Measurements from ENCODE around the gene USPL1.

Gene USPL1

GRCh38 chr13:30656178-30656577 lies 38.5 kb downstream of the USPL1 start:
- DNase-seq (ENCODE audit: low read depth in 2 of 3, low spot score in 1 of 3), result no peak

GRCh38 chr13:30659980-30660379 lies 42.3 kb downstream of the USPL1 start:
- DNase-seq (ENCODE audit: low read depth in 2 of 3, low spot score in 1 of 3), result no peak

- DNase-seq (ENCODE audit: low read depth in 2 of 3, low spot score in 1 of 3), result no peak
Measured at GRCh38 chr13:30660796-30661195, 43.1 kb downstream of the USPL1 start.

- no peak for DNase-seq (ENCODE audit: low read depth in 2 of 3, low spot score in 1 of 3)
Measured at GRCh38 chr13:30664689-30665275, 47.1 kb downstream of the USPL1 start.

GRCh38 chr13:30665638-30666037 lies 47.9 kb downstream of the USPL1 start:
- no peak for DNase-seq (ENCODE audit: low read depth in 2 of 3, low spot score in 1 of 3)

GRCh38 chr13:30666113-30666512 lies 48.4 kb downstream of the USPL1 start:
- DNase-seq (ENCODE audit: low read depth in 2 of 3, low spot score in 1 of 3), result no peak

GRCh38 chr13:30667014-30667413 lies 49.3 kb downstream of the USPL1 start:
- DNase-seq (ENCODE audit: low read depth in 2 of 3, low spot score in 1 of 3), result no peak

GRCh38 chr13:30668312-30668711 lies 50.6 kb downstream of the USPL1 start:
- no peak for DNase-seq (ENCODE audit: low read depth in 2 of 3, low spot score in 1 of 3)

GRCh38 chr13:30671271-30671815 lies 53.6 kb downstream of the USPL1 start:
- DNase-seq (ENCODE audit: low read depth in 2 of 3, low spot score in 1 of 3), result no peak

GRCh38 chr13:30673669-30674521 lies 56.2 kb downstream of the USPL1 start:
- peak; percentile 83 to 88 (median 85) for DNase-seq (ENCODE audit: low read depth in 2 of 3, low spot score in 1 of 3)

- DNase-seq (ENCODE audit: low read depth in 2 of 3, low spot score in 1 of 3), result no peak
Measured at GRCh38 chr13:30675717-30676116, 58.0 kb downstream of the USPL1 start.

GRCh38 chr13:30676672-30677071 lies 59.0 kb downstream of the USPL1 start:
- DNase-seq (ENCODE audit: low read depth in 2 of 3, low spot score in 1 of 3), result no peak

GRCh38 chr13:30679483-30680330 lies 62.0 kb downstream of the USPL1 start:
- peak in 2 of 3 donors; percentile 13 for DNase-seq (ENCODE audit: low read depth in 2 of 3, low spot score in 1 of 3)

- no peak for DNase-seq (ENCODE audit: low read depth in 2 of 3, low spot score in 1 of 3)
Measured at GRCh38 chr13:30681843-30682242, 64.1 kb downstream of the USPL1 start.

- DNase-seq (ENCODE audit: low read depth in 2 of 3, low spot score in 1 of 3), result no peak
Measured at GRCh38 chr13:30685320-30685859, 67.7 kb downstream of the USPL1 start.

GRCh38 chr13:30685987-30686386 lies 68.3 kb downstream of the USPL1 start:
- no peak for DNase-seq (ENCODE audit: low read depth in 2 of 3, low spot score in 1 of 3)

GRCh38 chr13:30687601-30688000 lies 69.9 kb downstream of the USPL1 start:
- no peak for DNase-seq (ENCODE audit: low read depth in 2 of 3, low spot score in 1 of 3)

GRCh38 chr13:30689752-30690151 lies 72.0 kb downstream of the USPL1 start:
- DNase-seq (ENCODE audit: low read depth in 2 of 3, low spot score in 1 of 3), result no peak

- DNase-seq (ENCODE audit: low read depth in 2 of 3, low spot score in 1 of 3), result no peak
Measured at GRCh38 chr13:30690282-30691188, 72.8 kb downstream of the USPL1 start.

GRCh38 chr13:30692113-30692512 lies 74.4 kb downstream of the USPL1 start:
- DNase-seq (ENCODE audit: low read depth in 2 of 3, low spot score in 1 of 3), result no peak

All from stimulated activated CD4-positive, alpha-beta T cell treated with anti-CD3 and anti-CD28 coated beads, Interleukin-12 subunit alpha, Interleukin-12 subunit beta, amount 100 ng/mL, for 48 hours (primary cell).